MCF 10A (cell line): ENCODE data around the gene USP47. TPM values are rescaled to one million over a fixed set of nuclear protein-coding genes. Genes with fewer than 3 reads are reported as not detected.

ENCODE experiments used
- BruUV-seq: library from RNA; stranded (reverse); fragments of 400-500 nt; replicated peaks from 2 replicates; lab custom pipeline; 2021; lab: Mats Ljungman, UMichigan
- CTCF ChIA-PET: fragments of 300-600 bp; sonication (Branson Sonifier 250); formaldehyde crosslinking; extraction: SDS; loops from one replicate; lab custom pipeline; 2021; ENCODE audit warnings: antibody characterized with exemption, inconsistent platforms; lab: Yijun Ruan, JAX
- POLR2A ChIA-PET: fragments of 300-600, 350-650 bp; sonication (Branson Sonifier 250); formaldehyde crosslinking; extraction: SDS; loops from one replicate; lab custom pipeline; 2020; ENCODE audit warnings: antibody characterized with exemption, inconsistent platforms; lab: Yijun Ruan, JAX
- DNase-seq: peaks from one replicate; pipeline ENCODE4 v3.0.0-alpha.2; 2018; ENCODE audit not compliant: unreplicated experiment
- H3K27ac Mint-ChIP-seq: one replicate; pipeline ENCODE4 v1.8.0; 2022; ENCODE audit warnings: mild to moderate bottlenecking, low read depth, mixed read lengths; ENCODE audit not compliant: unreplicated experiment
- H3K27me3 Mint-ChIP-seq: one replicate; pipeline ENCODE4 v1.8.0; 2022; ENCODE audit warnings: mixed read lengths; ENCODE audit not compliant: insufficient read depth, unreplicated experiment
- H3K36me3 Mint-ChIP-seq: one replicate; pipeline ENCODE4 v1.8.0; 2022; ENCODE audit warnings: mild to moderate bottlenecking, moderate library complexity, mixed read lengths; ENCODE audit not compliant: insufficient read depth, unreplicated experiment
- H3K4me1 Mint-ChIP-seq: one replicate; pipeline ENCODE4 v1.8.0; 2022; ENCODE audit warnings: mixed read lengths; ENCODE audit not compliant: insufficient read depth, unreplicated experiment
- H3K4me3 Mint-ChIP-seq: one replicate; pipeline ENCODE4 v1.8.0; 2022; ENCODE audit warnings: mild to moderate bottlenecking, moderate library complexity, mixed read lengths; ENCODE audit not compliant: unreplicated experiment
- H3K9me3 Mint-ChIP-seq: one replicate; pipeline ENCODE4 v1.8.0; 2022; ENCODE audit warnings: mixed read lengths; ENCODE audit not compliant: unreplicated experiment
- intact Hi-C: fragments of 100-400 bp; cut with micrococcal nuclease; formaldehyde crosslinking; loops from 2 replicates; pipeline ENCODE4 v1.14.1; 2022
- total RNA-seq: library from RNA; stranded (reverse); gene quantifications from 2 replicates; pipeline ENCODE4 v1.2.3, GENCODE V29; 2022
- TF ChIP-seq, protein P1 (sequence below): fragments of 200-600 bp; IDR thresholded peaks from one replicate; pipeline ENCODE4 v1.8.0; 2022; ENCODE audit warnings: antibody characterized with exemption, mild to moderate bottlenecking; ENCODE audit not compliant: unreplicated experiment

The USP47 gene
- total RNA-seq, 1 experiment from 2014 or later: 41.6 TPM

DNA sequence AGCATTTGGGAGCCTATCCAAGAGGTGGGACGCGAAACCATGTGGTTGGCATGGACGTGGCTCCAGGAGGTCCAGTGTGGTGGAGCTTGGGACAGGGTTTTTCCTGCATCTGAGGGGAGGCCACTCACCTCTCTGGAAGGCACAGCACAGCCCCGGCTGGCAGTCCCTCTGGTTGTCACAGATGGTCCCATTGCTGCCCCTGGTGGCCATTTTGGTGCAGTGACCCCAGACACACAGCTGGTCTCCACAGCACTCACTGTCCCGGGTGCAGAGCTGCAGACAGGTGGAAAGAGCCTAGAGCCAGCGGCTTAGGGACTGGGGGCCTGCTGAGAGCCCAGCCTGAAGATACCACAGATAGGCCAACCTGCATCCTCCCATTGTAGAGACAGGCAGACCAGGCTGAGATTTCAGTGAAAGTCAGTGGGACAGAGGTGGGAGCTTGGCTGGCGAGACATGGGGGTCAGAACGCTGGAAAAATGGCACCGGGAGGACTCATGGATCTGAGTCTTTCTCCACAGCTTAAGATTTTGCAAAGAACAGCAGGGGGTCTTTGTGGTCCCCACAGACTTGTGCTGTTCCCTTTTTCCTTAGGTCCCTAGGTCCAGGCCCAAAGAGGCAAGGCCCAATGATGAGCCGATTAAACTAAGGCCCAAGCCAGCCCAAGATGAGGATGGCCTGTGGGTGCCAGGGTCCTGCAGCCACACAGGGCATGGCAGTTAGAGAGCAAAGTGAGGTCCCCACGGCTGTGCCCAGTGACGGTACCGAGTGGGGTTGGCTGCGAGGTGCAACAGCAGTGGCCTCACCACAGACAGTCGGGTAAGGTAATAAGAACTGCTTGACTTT, 125.3 kb downstream of the USP47 start:
- Mint-ChIP-seq H3K27ac (no peak overlapping the region), H3K9me3 (no peaks in the 10 kb centered on the region), H3K27me3 (no peaks in the 10 kb centered on the region), H3K36me3 (peaks cover 6% of the 10 kb centered on the region), H3K4me1 (peaks cover 5% of the 10 kb centered on the region), H3K4me3 (no peak overlapping the region)
- intact Hi-C loops: loop anchor here (1.0 kb wide), 1 partner anchor 77 kb away; no protein-coding TSS in a partner anchor
- TF ChIP-seq, protein P1, sequence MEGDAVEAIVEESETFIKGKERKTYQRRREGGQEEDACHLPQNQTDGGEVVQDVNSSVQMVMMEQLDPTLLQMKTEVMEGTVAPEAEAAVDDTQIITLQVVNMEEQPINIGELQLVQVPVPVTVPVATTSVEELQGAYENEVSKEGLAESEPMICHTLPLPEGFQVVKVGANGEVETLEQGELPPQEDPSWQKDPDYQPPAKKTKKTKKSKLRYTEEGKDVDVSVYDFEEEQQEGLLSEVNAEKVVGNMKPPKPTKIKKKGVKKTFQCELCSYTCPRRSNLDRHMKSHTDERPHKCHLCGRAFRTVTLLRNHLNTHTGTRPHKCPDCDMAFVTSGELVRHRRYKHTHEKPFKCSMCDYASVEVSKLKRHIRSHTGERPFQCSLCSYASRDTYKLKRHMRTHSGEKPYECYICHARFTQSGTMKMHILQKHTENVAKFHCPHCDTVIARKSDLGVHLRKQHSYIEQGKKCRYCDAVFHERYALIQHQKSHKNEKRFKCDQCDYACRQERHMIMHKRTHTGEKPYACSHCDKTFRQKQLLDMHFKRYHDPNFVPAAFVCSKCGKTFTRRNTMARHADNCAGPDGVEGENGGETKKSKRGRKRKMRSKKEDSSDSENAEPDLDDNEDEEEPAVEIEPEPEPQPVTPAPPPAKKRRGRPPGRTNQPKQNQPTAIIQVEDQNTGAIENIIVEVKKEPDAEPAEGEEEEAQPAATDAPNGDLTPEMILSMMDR: peak; percentile 79
- no TSS peak for BruUV-seq
- POLR2A ChIA-PET: interaction anchor here (1.2 kb wide), 1 partner anchor 10 kb away, joined by 3 read pairs; no protein-coding TSS in a partner anchor
- CTCF ChIA-PET: interaction anchor here (1.4 to 2.7 kb wide), 7 partner anchors 9 to 28 kb away, joined by 5 to 18 read pairs (median 8); no protein-coding TSS in a partner anchor
- DNase-seq: peak; percentile 75

DNA sequence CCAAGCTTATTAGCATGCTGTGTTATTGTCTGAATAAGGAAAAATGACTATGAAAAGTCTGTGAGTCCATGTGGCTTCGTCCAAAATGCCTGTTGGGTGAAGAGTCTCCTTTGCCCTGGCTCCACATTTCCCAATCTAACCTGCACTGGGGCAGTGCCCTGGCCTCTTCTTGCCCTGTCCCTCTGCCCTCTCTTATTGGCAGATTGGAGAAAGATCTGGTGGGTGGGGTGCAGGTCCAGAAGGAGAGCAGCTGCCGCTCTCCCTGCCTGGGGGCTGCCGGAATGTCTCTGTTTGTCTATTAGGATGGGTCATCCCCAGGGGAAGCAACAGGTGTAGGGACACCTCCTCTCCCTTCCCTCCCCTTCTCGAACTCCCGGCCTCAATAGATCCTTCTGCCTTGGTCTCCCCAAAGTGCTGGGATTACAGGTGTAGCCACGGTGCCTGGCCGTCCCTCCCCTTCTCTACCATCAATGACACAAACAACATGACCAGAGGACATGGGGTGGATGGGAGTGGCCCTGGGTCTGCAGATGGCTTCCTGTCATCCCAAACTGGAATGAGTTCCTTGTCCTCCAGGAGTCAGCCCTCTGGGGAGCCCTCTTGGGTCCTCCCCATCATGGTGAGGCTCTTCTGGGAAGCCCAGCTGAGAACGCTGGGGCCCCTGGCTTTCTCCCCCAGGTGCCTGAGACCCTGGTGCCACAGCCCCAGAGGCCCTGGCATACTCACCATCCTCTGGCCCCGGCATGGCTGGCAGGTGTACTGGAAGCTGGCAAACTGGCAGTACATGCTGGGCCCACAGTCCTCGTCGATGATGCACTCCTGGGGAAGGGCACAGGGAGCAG, 126.1 kb downstream of the USP47 start:
- no TSS peak for BruUV-seq
- peaks cover 6% of the 10 kb centered on the region for H3K36me3 Mint-ChIP-seq
- CTCF ChIA-PET: interaction anchor here (0.5 to 2.7 kb wide), 7 partner anchors 8 to 32 kb away, joined by 3 to 18 read pairs (median 8); no protein-coding TSS in a partner anchor
- TF ChIP-seq, protein P1: no peak
- intact Hi-C loops: no loop called here
- H3K4me3 Mint-ChIP-seq: no peak overlapping the region
- POLR2A ChIA-PET: no interaction called here
- DNase-seq: no peak
- peaks cover 5% of the 10 kb centered on the region for H3K4me1 Mint-ChIP-seq
- H3K27ac Mint-ChIP-seq: no peak overlapping the region
- H3K27me3 Mint-ChIP-seq: no peaks in the 10 kb centered on the region
- H3K9me3 Mint-ChIP-seq: no peaks in the 10 kb centered on the region

DNA sequence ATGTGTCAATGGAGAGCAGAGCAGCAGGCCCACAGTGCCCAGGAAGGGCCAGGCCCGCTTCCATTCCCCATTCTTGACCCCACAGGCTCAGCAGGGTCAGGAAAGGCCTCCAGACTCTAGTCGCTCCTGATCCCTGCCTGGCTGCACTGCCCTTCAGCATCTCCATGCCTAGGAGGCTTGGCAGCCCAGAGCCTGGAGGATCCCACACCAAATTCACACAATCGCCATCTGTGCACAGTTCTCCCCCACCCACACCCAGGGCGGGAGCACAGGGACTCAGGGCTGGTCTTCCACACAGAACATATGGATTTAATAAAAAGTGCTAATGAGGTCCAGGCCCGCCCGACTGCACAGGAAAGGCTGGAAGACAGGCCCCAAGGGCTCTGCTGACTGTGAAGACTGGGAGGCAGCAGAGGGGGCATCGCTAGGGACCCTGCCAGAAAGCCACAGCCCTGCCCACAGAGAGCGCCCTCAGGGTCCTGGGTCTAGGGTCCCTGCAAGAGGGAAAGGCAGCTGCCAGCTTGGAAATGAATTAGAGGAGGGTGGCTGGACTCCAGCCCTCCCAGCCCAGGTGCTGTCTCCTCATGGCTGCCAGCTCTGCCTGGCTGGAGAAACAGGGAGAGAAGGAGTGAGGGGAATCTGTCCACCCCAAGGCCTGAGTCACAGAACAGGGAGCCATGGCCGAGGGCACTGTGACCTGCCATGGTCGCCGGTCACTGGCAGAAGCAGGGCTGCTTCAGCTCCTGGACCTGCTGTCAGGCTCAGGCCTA, 126.9 kb downstream of the USP47 start:
- ChIA-PET CTCF (no interaction called here), POLR2A (no interaction called here)
- Mint-ChIP-seq H3K9me3 (no peaks in the 10 kb centered on the region), H3K27me3 (no peaks in the 10 kb centered on the region), H3K4me1 (peaks cover 5% of the 10 kb centered on the region), H3K27ac (no peak overlapping the region), H3K36me3 (peaks cover 6% of the 10 kb centered on the region), H3K4me3 (no peak overlapping the region)
- DNase-seq: no peak
- no TSS peak for BruUV-seq
- TF ChIP-seq, protein P1: no peak
- intact Hi-C loops: no loop called here
